Measurements from ENCODE around the gene KDM6A. TPM values are rescaled to one million over a fixed set of nuclear protein-coding genes. Genes with fewer than 3 reads are reported as not detected.

The KDM6A gene
- total RNA-seq, 2 experiments from 2014 or later: 24.5 to 24.7 TPM

GRCh38 chrX:44891642-44892041, 18.7 kb downstream of the KDM6A start:
- no peak overlapping the region for H3K27ac Mint-ChIP-seq
- peaks cover 25% of the 10 kb centered on the region for H3K36me3 Mint-ChIP-seq (ENCODE audit: low read depth)
- peaks cover 7% of the 10 kb centered on the region for H3K9me3 Mint-ChIP-seq (ENCODE audit: insufficient read depth)
- CTCF ChIA-PET: no interaction called here
- H3K27me3 Mint-ChIP-seq (ENCODE audit: low read depth): no peaks in the 10 kb centered on the region
- no peak overlapping the region for H3K4me3 Mint-ChIP-seq
- peaks cover 9% of the 10 kb centered on the region for H3K4me1 Mint-ChIP-seq (ENCODE audit: low read depth)
- no peak for DNase-seq
- POLR2A ChIA-PET: no interaction called here
- no peak for ATAC-seq

GRCh38 chrX:44896876-44897186, 23.8 kb downstream of the KDM6A start:
- Mint-ChIP-seq H3K27ac (no peak overlapping the region), H3K36me3 (ENCODE audit: low read depth) (peaks cover 28% of the 10 kb centered on the region), H3K9me3 (ENCODE audit: insufficient read depth) (peaks cover 3% of the 10 kb centered on the region), H3K4me3 (no peak overlapping the region), H3K4me1 (ENCODE audit: low read depth) (peaks cover 38% of the 10 kb centered on the region), H3K27me3 (ENCODE audit: low read depth) (no peaks in the 10 kb centered on the region)
- ATAC-seq (no peak), DNase-seq (no peak)
- CTCF ChIA-PET: no interaction called here
- POLR2A ChIA-PET: interaction anchor here (0.8 kb wide), 1 partner anchor 25 kb away, joined by 3 read pairs; no protein-coding TSS in a partner anchor

- ATAC-seq: no peak
- no peak for DNase-seq
- H3K4me1 Mint-ChIP-seq (ENCODE audit: low read depth): peaks cover 38% of the 10 kb centered on the region
- H3K4me3 Mint-ChIP-seq: no peak overlapping the region
- no peak overlapping the region for H3K27ac Mint-ChIP-seq
- peaks cover 3% of the 10 kb centered on the region for H3K9me3 Mint-ChIP-seq (ENCODE audit: insufficient read depth)
- POLR2A ChIA-PET: interaction anchor here (0.8 to 2.0 kb wide), 3 partner anchors 23 to 26 kb away, joined by 3 to 13 read pairs (median 6); partner anchors contain the start of gene KDM6A
- H3K36me3 Mint-ChIP-seq (ENCODE audit: low read depth): peaks cover 27% of the 10 kb centered on the region
- CTCF ChIA-PET: no interaction called here
- no peaks in the 10 kb centered on the region for H3K27me3 Mint-ChIP-seq (ENCODE audit: low read depth)
Observed at GRCh38 chrX:44897539-44897938, 24.6 kb downstream of the KDM6A start.

GRCh38 chrX:44898411-44899221, 25.6 kb downstream of the KDM6A start:
- Mint-ChIP-seq H3K36me3 (ENCODE audit: low read depth) (peaks cover 31% of the 10 kb centered on the region), H3K27ac (peak overlapping the region; percentile 79), H3K4me1 (ENCODE audit: low read depth) (peaks cover 41% of the 10 kb centered on the region), H3K4me3 (no peak overlapping the region), H3K27me3 (ENCODE audit: low read depth) (no peaks in the 10 kb centered on the region), H3K9me3 (ENCODE audit: insufficient read depth) (peaks cover 3% of the 10 kb centered on the region)
- DNase-seq (peak; percentile 19), ATAC-seq (peak; percentile 54)
- ChIA-PET POLR2A (interaction anchor here (1.9 to 2.0 kb wide), 2 partner anchors 24 to 26 kb away, joined by 6 to 13 read pairs; partner anchors contain the start of gene KDM6A), CTCF (interaction anchor here (0.7 kb wide), 1 partner anchor 88 kb away, joined by 3 read pairs; no protein-coding TSS in a partner anchor)

- Mint-ChIP-seq H3K4me3 (peak overlapping the region; percentile 31), H3K27ac (peak overlapping the region; percentile 46), H3K36me3 (ENCODE audit: low read depth) (peaks cover 35% of the 10 kb centered on the region), H3K27me3 (ENCODE audit: low read depth) (no peaks in the 10 kb centered on the region), H3K4me1 (ENCODE audit: low read depth) (peaks cover 54% of the 10 kb centered on the region), H3K9me3 (ENCODE audit: insufficient read depth) (peaks cover 3% of the 10 kb centered on the region)
- no peak for DNase-seq
- no peak for ATAC-seq
- ChIA-PET POLR2A (interaction anchor here (0.6 to 1.3 kb wide), 2 partner anchors 45 to 1372 kb away, joined by 3 read pairs; no protein-coding TSS in a partner anchor), CTCF (no interaction called here)
Observed at GRCh38 chrX:44899946-44900345, 27.0 kb downstream of the KDM6A start.

GRCh38 chrX:44903107-44903506, 30.1 kb downstream of the KDM6A start:
- ATAC-seq: no peak
- no peak overlapping the region for H3K4me3 Mint-ChIP-seq

GRCh38 chrX:44903830-44904530, 31.0 kb downstream of the KDM6A start:
- no peak overlapping the region for H3K27ac Mint-ChIP-seq
- no peak for DNase-seq
- no peak for ATAC-seq
- peaks cover 53% of the 10 kb centered on the region for H3K4me1 Mint-ChIP-seq (ENCODE audit: low read depth)
- ChIA-PET CTCF (no interaction called here), POLR2A (no interaction called here)
- peaks cover 28% of the 10 kb centered on the region for H3K36me3 Mint-ChIP-seq (ENCODE audit: low read depth)
- peak overlapping the region; percentile 18 for H3K4me3 Mint-ChIP-seq
- no peaks in the 10 kb centered on the region for H3K27me3 Mint-ChIP-seq (ENCODE audit: low read depth)
- no peaks in the 10 kb centered on the region for H3K9me3 Mint-ChIP-seq (ENCODE audit: insufficient read depth)

More at GRCh38 chrX:44903107-44903506, 30.1 kb downstream of the KDM6A start:
- DNase-seq: no peak
- Mint-ChIP-seq H3K27ac (no peak overlapping the region), H3K4me1 (ENCODE audit: low read depth) (peaks cover 54% of the 10 kb centered on the region), H3K9me3 (ENCODE audit: insufficient read depth) (no peaks in the 10 kb centered on the region), H3K27me3 (ENCODE audit: low read depth) (no peaks in the 10 kb centered on the region), H3K36me3 (ENCODE audit: low read depth) (peaks cover 25% of the 10 kb centered on the region)
- ChIA-PET CTCF (no interaction called here), POLR2A (no interaction called here)

GRCh38 chrX:44904542-44905115, 31.6 kb downstream of the KDM6A start:
- ChIA-PET CTCF (no interaction called here), POLR2A (no interaction called here)
- peaks cover 46% of the 10 kb centered on the region for H3K4me1 Mint-ChIP-seq (ENCODE audit: low read depth)
- no peaks in the 10 kb centered on the region for H3K9me3 Mint-ChIP-seq (ENCODE audit: insufficient read depth)
- H3K27ac Mint-ChIP-seq: no peak overlapping the region
- no peaks in the 10 kb centered on the region for H3K27me3 Mint-ChIP-seq (ENCODE audit: low read depth)
- H3K36me3 Mint-ChIP-seq (ENCODE audit: low read depth): peaks cover 29% of the 10 kb centered on the region
- no peak for DNase-seq
- ATAC-seq: no peak
- H3K4me3 Mint-ChIP-seq: no peak overlapping the region

GRCh38 chrX:44906041-44906440, 33.1 kb downstream of the KDM6A start:
- CTCF ChIA-PET: interaction anchor here (0.6 kb wide), 1 partner anchor 203 kb away, joined by 4 read pairs; no protein-coding TSS in a partner anchor
- H3K27me3 Mint-ChIP-seq (ENCODE audit: low read depth): no peaks in the 10 kb centered on the region
- POLR2A ChIA-PET: no interaction called here
- DNase-seq: no peak
- H3K9me3 Mint-ChIP-seq (ENCODE audit: insufficient read depth): no peaks in the 10 kb centered on the region
- no peak overlapping the region for H3K4me3 Mint-ChIP-seq
- no peak overlapping the region for H3K27ac Mint-ChIP-seq
- peaks cover 38% of the 10 kb centered on the region for H3K4me1 Mint-ChIP-seq (ENCODE audit: low read depth)
- no peak for ATAC-seq
- peaks cover 27% of the 10 kb centered on the region for H3K36me3 Mint-ChIP-seq (ENCODE audit: low read depth)

- no peaks in the 10 kb centered on the region for H3K9me3 Mint-ChIP-seq (ENCODE audit: insufficient read depth)
- H3K4me3 Mint-ChIP-seq: no peak overlapping the region
- ChIA-PET CTCF (no interaction called here), POLR2A (no interaction called here)
- no peaks in the 10 kb centered on the region for H3K27me3 Mint-ChIP-seq (ENCODE audit: low read depth)
- H3K4me1 Mint-ChIP-seq (ENCODE audit: low read depth): peaks cover 38% of the 10 kb centered on the region
- H3K36me3 Mint-ChIP-seq (ENCODE audit: low read depth): peaks cover 24% of the 10 kb centered on the region
- H3K27ac Mint-ChIP-seq: no peak overlapping the region
- ATAC-seq (no peak), DNase-seq (no peak)
Observed at GRCh38 chrX:44906542-44906941, 33.6 kb downstream of the KDM6A start.

- Mint-ChIP-seq H3K4me3 (no peak overlapping the region), H3K4me1 (ENCODE audit: low read depth) (peaks cover 36% of the 10 kb centered on the region)
- ATAC-seq: no peak
Observed at GRCh38 chrX:44908153-44908552, 35.2 kb downstream of the KDM6A start.

GRCh38 chrX:44908827-44909226, 35.8 kb downstream of the KDM6A start:
- no peak overlapping the region for H3K27ac Mint-ChIP-seq
- DNase-seq (no peak), ATAC-seq (no peak)
- H3K27me3 Mint-ChIP-seq (ENCODE audit: low read depth): no peaks in the 10 kb centered on the region
- H3K4me3 Mint-ChIP-seq: no peak overlapping the region
- ChIA-PET POLR2A (no interaction called here), CTCF (no interaction called here)
- peaks cover 32% of the 10 kb centered on the region for H3K4me1 Mint-ChIP-seq (ENCODE audit: low read depth)
- no peaks in the 10 kb centered on the region for H3K9me3 Mint-ChIP-seq (ENCODE audit: insufficient read depth)
- H3K36me3 Mint-ChIP-seq (ENCODE audit: low read depth): peaks cover 17% of the 10 kb centered on the region

More at GRCh38 chrX:44908153-44908552, 35.2 kb downstream of the KDM6A start:
- Mint-ChIP-seq H3K36me3 (ENCODE audit: low read depth) (peaks cover 22% of the 10 kb centered on the region), H3K27me3 (ENCODE audit: low read depth) (no peaks in the 10 kb centered on the region), H3K27ac (peak overlapping the region; percentile 54), H3K9me3 (ENCODE audit: insufficient read depth) (no peaks in the 10 kb centered on the region)
- DNase-seq: no peak
- CTCF ChIA-PET: no interaction called here
- POLR2A ChIA-PET: no interaction called here

All from activated CD8-positive, alpha-beta T cell treated with anti-CD3 and anti-CD28 coated beads, Interleukin-2, amount 10 ng/mL, durations not matched to agents 7 days and 5 days (primary cell).